Measurements from ENCODE around the gene TRIM33. TPM values are rescaled to one million over a fixed set of nuclear protein-coding genes. Genes with fewer than 3 reads are reported as not detected.

Gene TRIM33
- total and polyA plus RNA-seq, 2 experiments from 2014 or later, result 27.5 to 41.1 TPM

GRCh38 chr1:114455102-114455785 is 55.8 kb downstream of the TRIM33 start:
- Histone ChIP-seq H3K27me3 (no peaks in the 10 kb centered on the region), H3K79me2 (peaks cover 37% of the 10 kb centered on the region), H2AFZ (no peak overlapping the region), H3K4me2 (no peak overlapping the region), H3K4me3 (no peak overlapping the region), H3K9me2 (replicated peaks; ENCODE audit: insufficient read depth) (no peaks in the 10 kb centered on the region), H3K9me3 (ENCODE audit: low read depth) (no peaks in the 10 kb centered on the region), H3K27ac (peak overlapping the region; percentile 64), H3K36me3 (replicated peaks; ENCODE audit: insufficient read depth, low read depth) (no peaks in the 10 kb centered on the region), H4K20me1 (ENCODE audit: insufficient read depth, poor library complexity, severe bottlenecking) (no peaks in the 10 kb centered on the region), H3K4me1 (ENCODE audit: insufficient read depth) (peaks cover 24% of the 10 kb centered on the region)
- no peak for TF ChIP-seq CTCF (IDR thresholded peaks at IDR 0.05; ENCODE audit: poor library complexity)
- TF ChIP-seq EZH2 (IDR thresholded peaks at IDR 0.05; ENCODE audit: borderline replicate concordance), result no peak
- TF ChIP-seq EZH2phosphoT487 (IDR thresholded peaks at IDR 0.05; ENCODE audit: low read depth, severe bottlenecking, unreplicated experiment), result no peak
- peak; percentile 27 for DNase-seq (ENCODE audit: low spot score)

- 94% methylated on average over 1 of the region's 1 CpG for whole genome bisulfite sequencing (ENCODE audit: low lambda C conversion rate, missing lambda C conversion rate)
- H3K36me3 ChIP-seq (replicated peaks; ENCODE audit: insufficient read depth, low read depth), result no peaks in the 10 kb centered on the region
- no peak for DNase-seq (ENCODE audit: low spot score)
- no peaks in the 10 kb centered on the region for H3K27me3 ChIP-seq
- H3K9me3 ChIP-seq (ENCODE audit: low read depth), result no peaks in the 10 kb centered on the region
- H3K4me2 ChIP-seq, result no peak overlapping the region
- no peaks in the 10 kb centered on the region for H3K9me2 ChIP-seq (replicated peaks; ENCODE audit: insufficient read depth)
- peaks cover 24% of the 10 kb centered on the region for H3K4me1 ChIP-seq (ENCODE audit: insufficient read depth)
- H4K20me1 ChIP-seq (ENCODE audit: insufficient read depth, poor library complexity, severe bottlenecking), result no peaks in the 10 kb centered on the region
- no peak overlapping the region for H2AFZ ChIP-seq
- H3K4me3 ChIP-seq, result no peak overlapping the region
- TF ChIP-seq CTCF (IDR thresholded peaks at IDR 0.05; ENCODE audit: poor library complexity), result no peak
- no peak for TF ChIP-seq EZH2 (IDR thresholded peaks at IDR 0.05; ENCODE audit: borderline replicate concordance)
- no peak for TF ChIP-seq EZH2phosphoT487 (IDR thresholded peaks at IDR 0.05; ENCODE audit: low read depth, severe bottlenecking, unreplicated experiment)
- H3K27ac ChIP-seq, result peak overlapping the region; percentile 48
- H3K79me2 ChIP-seq, result peaks cover 34% of the 10 kb centered on the region
Observed at GRCh38 chr1:114454539-114454938, 56.5 kb downstream of the TRIM33 start.

- Histone ChIP-seq H3K4me3 (no peak overlapping the region), H3K9me2 (replicated peaks; ENCODE audit: insufficient read depth) (no peaks in the 10 kb centered on the region), H2AFZ (no peak overlapping the region), H3K9me3 (ENCODE audit: low read depth) (no peaks in the 10 kb centered on the region), H3K79me2 (peaks cover 31% of the 10 kb centered on the region), H4K20me1 (ENCODE audit: insufficient read depth, poor library complexity, severe bottlenecking) (no peaks in the 10 kb centered on the region), H3K27ac (peak overlapping the region; percentile 19), H3K27me3 (no peaks in the 10 kb centered on the region), H3K36me3 (replicated peaks; ENCODE audit: insufficient read depth, low read depth) (no peaks in the 10 kb centered on the region), H3K4me1 (ENCODE audit: insufficient read depth) (peaks cover 19% of the 10 kb centered on the region), H3K4me2 (peak overlapping the region; percentile 31)
- TF ChIP-seq EZH2phosphoT487 (IDR thresholded peaks at IDR 0.05; ENCODE audit: low read depth, severe bottlenecking, unreplicated experiment) (no peak), EZH2 (IDR thresholded peaks at IDR 0.05; ENCODE audit: borderline replicate concordance) (no peak), CTCF (IDR thresholded peaks at IDR 0.05; ENCODE audit: poor library complexity) (no peak)
- DNase-seq (ENCODE audit: low spot score), result peak; percentile 42
- WGBS (ENCODE audit: low lambda C conversion rate, missing lambda C conversion rate), result 48% methylated on average over 2 of the region's 2 CpGs
Observed at GRCh38 chr1:114453361-114453784, 57.6 kb downstream of the TRIM33 start.
